GM12878 (cell line): ENCODE data around the gene ERC2. TPM values are rescaled to one million over a fixed set of nuclear protein-coding genes. Genes with fewer than 3 reads are reported as not detected.

Source experiments
- ATAC-seq: fragments of 200-7000 bp; cut with Tn5 transposase; 3 replicates; pipeline ENCODE4 v1.9.1; 2020; ENCODE audit warnings: mild to moderate bottlenecking, moderate library complexity
- BruUV-seq: library from RNA; stranded (reverse); fragments of 400-500 nt; replicated peaks from 2 replicates; lab custom pipeline; 2021; lab: Mats Ljungman, UMichigan
- CTCF ChIA-PET: fragments of 300-600 bp; sonication (Branson Sonifier 250); formaldehyde crosslinking; extraction: SDS; loops from one replicate; lab custom pipeline; 2021; ENCODE audit warnings: inconsistent platforms; lab: Yijun Ruan, JAX
- POLR2A ChIA-PET: fragments of 350-600 bp; formaldehyde crosslinking; extraction: SDS; loops from one replicate; lab custom pipeline; 2021; ENCODE audit warnings: inconsistent platforms; lab: Charles Lee
- RAD21 ChIA-PET: fragments of 300-600 bp; sonication (Branson Sonifier 250); formaldehyde crosslinking; loops from one replicate; lab custom pipeline; 2023; ENCODE audit warnings: antibody characterized with exemption; ENCODE audit not compliant: unreplicated experiment; lab: Charles Lee
- SMC1A ChIA-PET: fragments of 300-600 bp; sonication (Branson Sonifier 250); formaldehyde crosslinking; loops from one replicate; lab custom pipeline; 2023; ENCODE audit not compliant: unreplicated experiment, uncharacterized antibody; lab: Charles Lee
- DNase-seq: peaks from one replicate; pipeline ENCODE4 v3.0.0-alpha.2; 2011; ENCODE audit warnings: low read depth, low spot score
- FAIRE-seq: peaks from 3 replicates; lab custom pipeline; 2011; peaks lifted over from hg19 to GRCh38; lab: Jason Lieb, UNC
- H2AFZ ChIP-seq: 2 replicates; pipeline ENCODE4 v1.6.0; 2011; ENCODE audit warnings: low read depth, low read length, control low read depth; ENCODE audit not compliant: control insufficient read depth
- H3K27ac ChIP-seq: 2 replicates; pipeline ENCODE4 v1.5.1; 2011; ENCODE audit warnings: control low read depth; ENCODE audit not compliant: control insufficient read depth, insufficient read depth
- H3K27me3 ChIP-seq, 2 experiments: replicated peaks in 1 of 2; 2 replicates each; pipeline versions ENCODE4 v1.6.0 to v1.6.1; 2011; ENCODE audit warnings: low read length in 1 of 2; ENCODE audit not compliant: control insufficient read depth in 2 of 2, insufficient read depth in 2 of 2
- H3K36me3 ChIP-seq, 2 experiments: 2 replicates each; pipeline ENCODE4 v1.5.1; 2011; ENCODE audit warnings: low read length in 1 of 2; ENCODE audit not compliant: control insufficient read depth in 2 of 2, insufficient read depth in 2 of 2
- H3K4me1 ChIP-seq: 2 replicates; pipeline ENCODE4 v1.6.1; 2011; ENCODE audit warnings: mild to moderate bottlenecking, low read length, moderate library complexity, mixed read lengths; ENCODE audit not compliant: control insufficient read depth, insufficient read depth
- H3K4me2 ChIP-seq: 2 replicates; pipeline ENCODE4 v1.6.0; 2011; ENCODE audit warnings: control low read depth; ENCODE audit not compliant: control insufficient read depth, insufficient read depth
- H3K4me3 ChIP-seq: fragments of 200-600 bp; sonication (generic); 2 replicates; pipeline ENCODE4 v1.5.1; 2016
- H3K79me2 ChIP-seq: 2 replicates; pipeline ENCODE4 v1.6.0; 2011; ENCODE audit warnings: low read length; ENCODE audit not compliant: control insufficient read depth, insufficient read depth
- H3K9ac ChIP-seq: 2 replicates; pipeline ENCODE4 v1.8.0; 2011; ENCODE audit warnings: low read length, control low read depth, mixed read lengths; ENCODE audit not compliant: control insufficient read depth, insufficient read depth
- H3K9me3 ChIP-seq: replicated peaks from 3 replicates; pipeline ENCODE4 v1.5.1; 2011; ENCODE audit warnings: mild to moderate bottlenecking, low read length; ENCODE audit not compliant: control insufficient read depth, insufficient read depth
- H4K20me1 ChIP-seq: 2 replicates; pipeline ENCODE4 v1.6.0; 2011; ENCODE audit not compliant: control insufficient read depth, insufficient read depth
- ATF3 ChIP-seq: IDR thresholded peaks from 2 replicates; pipeline ENCODE4 v1.6.1; 2011; ENCODE audit warnings: low read depth, mild to moderate bottlenecking, low read length, moderate library complexity, borderline replicate concordance; ENCODE audit errors: extremely low read depth
- BMI1 ChIP-seq: fragments of 450-650 bp; IDR thresholded peaks from 2 replicates; pipeline ENCODE4 v1.6.1; 2016; ENCODE audit warnings: mild to moderate bottlenecking, moderate library complexity, borderline replicate concordance
- E4F1 ChIP-seq: fragments of 450-650 bp; IDR thresholded peaks from 2 replicates; pipeline ENCODE4 v1.6.1; 2018; ENCODE audit warnings: borderline replicate concordance, mild to moderate bottlenecking; ENCODE audit not compliant: partially characterized antibody
- EP300 ChIP-seq, 2 experiments: fragments of 150-350 bp in 1 of 2; IDR thresholded peaks; 2 replicates each; pipeline ENCODE4 v1.6.1; 2011 to 2012; ENCODE audit warnings: low read depth in 2 of 2, low read length in 2 of 2, borderline replicate concordance in 1 of 2, improper control_type of control experiment in 1 of 2, inconsistent platforms in 1 of 2; ENCODE audit not compliant: control insufficient read depth in 1 of 2
- FOXK2 ChIP-seq: fragments of 450-650 bp; IDR thresholded peaks from 2 replicates; pipeline ENCODE4 v1.6.1; 2017; ENCODE audit warnings: mild to moderate bottlenecking, moderate library complexity
- IKZF1 ChIP-seq: fragments of 450-650 bp; conservative IDR thresholded peaks from 2 replicates; pipeline ENCODE4 v1.6.1; 2017; ENCODE audit warnings: antibody characterized with exemption, mild to moderate bottlenecking
- LARP7 ChIP-seq: fragments of 450-650 bp; IDR thresholded peaks from 2 replicates; pipeline ENCODE4 v1.6.1; 2017; ENCODE audit warnings: mild to moderate bottlenecking
- POLR2A ChIP-seq: IDR thresholded peaks from 2 replicates; pipeline ENCODE4 v1.6.1; 2011; ENCODE audit warnings: low read depth, mild to moderate bottlenecking, low read length
- POLR2AphosphoS2 ChIP-seq: IDR thresholded peaks from 2 replicates; pipeline ENCODE4 v1.6.1; 2011; ENCODE audit warnings: low read depth, mild to moderate bottlenecking, low read length, improper control_type of control experiment, moderate library complexity
- POLR2AphosphoS5 ChIP-seq: IDR thresholded peaks from 2 replicates; pipeline ENCODE4 v1.6.1; 2011; ENCODE audit warnings: mild to moderate bottlenecking, low read length, inconsistent platforms
- RB1 ChIP-seq: fragments of 450-650 bp; formaldehyde crosslinking; IDR thresholded peaks from 2 replicates; pipeline ENCODE4 v1.6.1; 2017; ENCODE audit warnings: mild to moderate bottlenecking, borderline replicate concordance
- RFX5 ChIP-seq: IDR thresholded peaks from 2 replicates; pipeline ENCODE4 v1.6.1; 2011; ENCODE audit warnings: low read depth, low read length, improper control_type of control experiment
- TCF7 ChIP-seq: IDR thresholded peaks from 2 replicates; pipeline ENCODE4 v1.6.1; 2014; ENCODE audit warnings: antibody characterized with exemption, borderline replicate concordance
- USF1 ChIP-seq: IDR thresholded peaks from 2 replicates; pipeline ENCODE4 v1.6.1; 2011; ENCODE audit warnings: borderline replicate concordance, low read depth, mild to moderate bottlenecking, moderate library complexity, mixed read lengths, low read length; ENCODE audit not compliant: insufficient read depth; ENCODE audit errors: extremely low read length
- WGBS: methylation state at CpG from one replicate; pipeline ENCODE4 v1.1.6; 2016; ENCODE audit warnings: low lambda C conversion rate; ENCODE audit not compliant: insufficient replicate concordance, insufficient coverage; ENCODE audit errors: missing lambda C conversion rate; 5-methylcytosine and 5-hydroxymethylcytosine counted together
- in situ Hi-C: fragments of 300-500 bp; cut with MboI; formaldehyde crosslinking; loops from 9 replicates; pipeline ENCODE4 v1.14.3; 2018; ENCODE audit warnings: mixed read lengths
- intact Hi-C: fragments of 100-400 bp; cut with micrococcal nuclease; formaldehyde crosslinking; loops from one replicate; pipeline ENCODE4 v1.14.2; 2022; ENCODE audit not compliant: unreplicated experiment
- polyA plus RNA-seq, 11 experiments: library from polyadenylated mRNA; depleted of rRNA in 4 of 11; unstranded in 6 of 11; stranded (reverse) in 5 of 11; fragments of >200 nt; fragmentation: Nextera tagmentation in 4 of 11; fragmentation: Illumina TruSeq in 1 of 11; extraction: Ambion mirVana in 4 of 11; extraction: Trizol in 1 of 11; gene quantifications; 1 replicate in 1 of 11; 2 replicates in 10 of 11; pipeline versions ENCODE4 v1.2.1 to v1.2.3, GENCODE V29; 2011 to 2016; ENCODE audit warnings: inconsistent platforms in 2 of 11, missing spikeins in 2 of 11, low read depth in 1 of 11
- total RNA-seq, 4 experiments: library from RNA; depleted of rRNA in 3 of 4; stranded (reverse); fragments of >200 nt in 3 of 4; fragmentation: Illumina TruSeq in 1 of 4; extraction: Trizol in 1 of 4; gene quantifications; 2 replicates each; pipeline versions ENCODE4 v1.2.1 to v1.2.3, GENCODE V29; 2013 to 2021

The ERC2 gene
- total and polyA plus RNA-seq, 10 of the 15 experiments (the other 5 are each of a cell fraction or from before 2014, with no cell fraction given), result 0.06 to 1.4 (median 0.12) TPM; not detected in 3

GRCh38 chr3:56131974-56132590, 336.2 kb downstream of the ERC2 start:
- no peak overlapping the region for H3K27ac ChIP-seq
- no peak overlapping the region for H3K9ac ChIP-seq
- FAIRE-seq, result no peak
- H3K9me3 ChIP-seq, result no peaks in the 10 kb centered on the region
- WGBS, result 0% methylated on average over 3 of the region's 3 CpGs
- RAD21 ChIA-PET, result no interaction called here
- no peaks in the 10 kb centered on the region for H3K27me3 ChIP-seq
- TF ChIP-seq IKZF1, result no peak
- no peak for TF ChIP-seq USF1
- TF ChIP-seq POLR2AphosphoS5, result no peak
- TF ChIP-seq BMI1, result no peak
- no peak for TF ChIP-seq POLR2A
- TF ChIP-seq RFX5, result no peak
- no peak for TF ChIP-seq POLR2AphosphoS2
- no peak for TF ChIP-seq RB1
- TF ChIP-seq E4F1, result no peak
- TF ChIP-seq LARP7, result no peak
- TF ChIP-seq TCF7, result no peak
- no peak for TF ChIP-seq ATF3
- no peak for TF ChIP-seq FOXK2
- no peak for TF ChIP-seq EP300 (IDR thresholded peaks at IDR 0.05; ENCODE audit: borderline replicate concordance in 1 of 2, control insufficient read depth in 1 of 2, low read depth in 2 of 2, low read length in 2 of 2)
- TF ChIP-seq, all 136 proteins: peak for 0
- ChIA-PET CTCF (no interaction called here), SMC1A (no interaction called here), POLR2A (no interaction called here)
- Histone ChIP-seq H3K4me1 (no peaks in the 10 kb centered on the region), H2AFZ (no peak overlapping the region), H3K4me3 (no peak overlapping the region), H3K36me3 (no peaks in the 10 kb centered on the region), H4K20me1 (no peaks in the 10 kb centered on the region), H3K79me2 (no peaks in the 10 kb centered on the region), H3K4me2 (no peak overlapping the region)
- no TSS peak for BruUV-seq
- no peak for ATAC-seq
- in situ Hi-C loops, result no loop called here
- no peak for DNase-seq
- intact Hi-C loops, result no loop called here
